ENCODE data around the gene MT1F.
"Not testable (repeated sequence)": the region's sequence is repeated elsewhere in the genome, so short reads cannot be mapped to it uniquely, and the experiment has no call there.

The MT1F gene

DNA sequence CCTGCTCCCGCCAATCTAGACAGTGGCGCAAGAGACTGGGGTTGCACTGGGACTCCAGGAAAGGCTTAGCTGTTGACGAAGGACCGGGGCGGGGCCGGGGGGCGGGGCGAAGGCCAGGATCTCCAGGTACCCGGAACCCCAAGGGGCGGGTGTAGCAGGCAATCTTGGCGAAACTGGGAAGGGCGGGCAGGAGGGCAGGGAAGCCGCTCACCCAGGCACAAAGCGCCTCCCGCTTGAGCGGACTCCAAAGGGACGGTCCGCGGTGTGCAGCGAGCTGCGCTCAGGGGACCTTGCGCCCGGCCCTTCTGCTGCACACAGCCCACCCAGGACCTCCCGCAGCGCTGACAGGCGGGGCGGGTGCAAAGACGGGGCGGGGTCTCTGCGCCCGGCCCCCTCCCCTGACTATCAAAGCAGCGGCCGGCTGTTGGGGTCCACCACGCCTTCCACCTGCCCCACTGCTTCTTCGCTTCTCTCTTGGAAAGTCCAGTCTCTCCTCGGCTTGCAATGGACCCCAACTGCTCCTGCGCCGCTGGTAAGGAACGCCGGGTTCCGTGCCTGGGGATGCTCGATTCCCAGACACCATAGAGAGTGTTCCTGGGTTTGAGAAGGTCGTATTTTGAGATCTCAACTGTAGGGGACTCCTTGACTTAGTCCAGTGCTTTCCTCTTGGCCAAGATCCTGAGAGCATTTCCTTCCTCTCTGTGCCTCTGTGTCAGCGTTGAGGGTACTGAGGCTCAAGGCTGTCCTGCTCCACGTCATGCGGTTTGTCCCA, at the start of gene MT1F:
TSS of gene MT1F (plus strand) at position 405 of the 772 bp plus-strand sequence. CDS start at position 505, 100 bp downstream.
- DNase-seq, result no peak

- DNase-seq, result peak; percentile 33 to 89
Observed at GRCh38 chr16:56608043-56608875, 49.5 kb upstream of the MT1F start, which contains the start of gene MT2A. TSS of gene MT2A (plus strand) at chr16:56608584. CDS start at chr16:56608656, 72 bp downstream.

DNA sequence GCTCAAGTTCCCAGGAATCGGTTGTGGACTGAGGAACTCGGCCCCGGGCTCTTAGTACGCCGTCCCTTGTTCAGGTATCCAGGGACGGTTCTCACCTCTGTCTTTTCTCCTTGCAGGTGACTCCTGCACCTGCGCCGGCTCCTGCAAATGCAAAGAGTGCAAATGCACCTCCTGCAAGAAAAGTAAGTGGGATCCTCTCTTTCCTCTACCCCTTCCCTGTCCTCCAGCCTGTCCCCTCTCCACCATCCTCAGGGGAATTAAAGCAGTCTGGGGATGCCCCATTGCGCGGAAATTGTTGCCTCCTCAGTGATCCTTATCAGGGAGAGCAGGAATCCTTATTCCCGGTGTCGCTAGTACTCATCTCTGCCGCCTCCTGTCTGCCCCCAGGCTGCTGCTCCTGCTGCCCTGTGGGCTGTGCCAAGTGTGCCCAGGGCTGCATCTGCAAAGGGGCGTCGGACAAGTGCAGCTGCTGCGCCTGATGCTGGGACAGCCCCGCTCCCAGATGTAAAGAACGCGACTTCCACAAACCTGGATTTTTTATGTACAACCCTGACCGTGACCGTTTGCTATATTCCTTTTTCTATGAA, 48.8 kb upstream of the MT1F start:
- DNase-seq, result no peak

DNA sequence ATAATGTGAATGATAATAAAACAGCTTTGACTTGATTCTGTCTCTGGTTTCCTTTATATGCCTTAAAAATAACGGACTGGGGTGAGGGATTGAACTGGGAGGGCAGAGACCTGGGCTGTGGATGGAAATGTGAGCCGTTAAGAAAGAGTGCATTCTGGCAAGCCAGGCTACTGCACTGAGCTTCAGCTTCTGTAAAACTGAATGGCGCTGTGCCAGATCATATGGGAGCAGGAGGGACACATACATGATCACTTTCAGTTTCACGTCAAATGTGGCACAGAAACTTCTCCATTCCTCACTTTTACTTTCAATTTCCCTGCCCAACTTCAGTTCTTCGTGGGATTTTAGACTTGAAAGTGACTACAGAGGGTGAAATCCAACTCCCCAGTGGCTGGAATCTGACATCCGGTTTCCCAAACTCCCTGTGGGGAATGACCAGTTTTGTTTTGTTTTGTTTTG, 48.3 kb upstream of the MT1F start:
- DNase-seq, result peak in 1 of 2 experiments; percentile 28

- no peak for DNase-seq
Observed at GRCh38 chr16:56610017-56610608, 47.6 kb upstream of the MT1F start.

- DNase-seq, result no peak
Observed at GRCh38 chr16:56610609-56611111, 47.1 kb upstream of the MT1F start.

DNA sequence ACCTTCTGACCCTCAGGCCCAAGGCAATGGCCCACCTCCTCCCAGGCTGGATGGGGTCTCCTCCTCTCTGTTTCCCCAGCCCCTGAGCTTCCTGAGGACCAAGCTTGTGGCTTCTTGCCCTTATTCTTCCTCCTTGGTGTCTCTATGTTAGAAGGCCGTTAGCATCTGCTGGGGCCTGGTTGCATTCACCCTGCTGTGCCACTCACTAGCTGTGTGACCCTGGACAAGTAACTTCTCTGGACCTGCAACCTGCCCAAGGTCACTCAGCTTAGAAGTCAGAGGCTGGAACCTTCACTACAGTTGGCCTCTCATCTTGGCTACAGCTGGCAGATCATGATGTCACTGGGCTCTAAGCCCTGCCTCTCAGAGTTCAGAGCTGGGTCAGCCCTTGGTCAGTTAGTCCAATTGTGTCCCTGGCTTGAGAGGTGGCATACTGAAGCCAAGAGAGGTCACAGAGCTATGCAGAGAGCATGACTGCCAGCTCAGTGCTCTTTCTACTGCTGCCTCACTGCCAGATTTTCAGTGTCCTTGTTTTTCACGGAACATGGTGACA, 46.4 kb upstream of the MT1F start:
- no peak for DNase-seq

- no peak for DNase-seq
Observed at GRCh38 chr16:56613706-56614105, 44.1 kb upstream of the MT1F start.

GRCh38 chr16:56614549-56614991, 43.2 kb upstream of the MT1F start:
- DNase-seq, result no peak

DNA sequence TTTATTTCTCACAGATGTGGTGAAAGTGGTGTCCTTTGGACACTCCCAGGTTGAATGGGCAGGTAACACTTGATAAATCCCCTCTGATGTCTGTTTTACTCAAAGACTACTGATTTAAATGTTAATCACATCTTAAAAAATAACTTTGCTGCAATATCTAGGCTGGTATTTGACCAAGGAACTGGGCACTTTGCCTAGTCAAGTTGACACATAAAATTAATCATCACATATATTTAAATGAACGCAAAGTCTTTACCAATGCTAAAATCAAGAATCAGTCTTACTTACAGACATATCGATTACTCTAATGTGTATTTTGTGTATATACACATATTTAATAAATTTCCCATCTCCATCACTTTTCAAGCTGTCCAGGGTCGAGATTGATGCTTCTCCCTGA, 42.4 kb upstream of the MT1F start:
- DNase-seq, result no peak

- no peak for DNase-seq
Observed at GRCh38 chr16:56616608-56617211, 41.0 kb upstream of the MT1F start.

GRCh38 chr16:56617212-56618085, 40.3 kb upstream of the MT1F start:
- no peak for DNase-seq

- DNase-seq, result no peak
Observed at GRCh38 chr16:56618138-56618537, 39.6 kb upstream of the MT1F start.

GRCh38 chr16:56620339-56620897, 37.3 kb upstream of the MT1F start:
- no peak for DNase-seq

DNA sequence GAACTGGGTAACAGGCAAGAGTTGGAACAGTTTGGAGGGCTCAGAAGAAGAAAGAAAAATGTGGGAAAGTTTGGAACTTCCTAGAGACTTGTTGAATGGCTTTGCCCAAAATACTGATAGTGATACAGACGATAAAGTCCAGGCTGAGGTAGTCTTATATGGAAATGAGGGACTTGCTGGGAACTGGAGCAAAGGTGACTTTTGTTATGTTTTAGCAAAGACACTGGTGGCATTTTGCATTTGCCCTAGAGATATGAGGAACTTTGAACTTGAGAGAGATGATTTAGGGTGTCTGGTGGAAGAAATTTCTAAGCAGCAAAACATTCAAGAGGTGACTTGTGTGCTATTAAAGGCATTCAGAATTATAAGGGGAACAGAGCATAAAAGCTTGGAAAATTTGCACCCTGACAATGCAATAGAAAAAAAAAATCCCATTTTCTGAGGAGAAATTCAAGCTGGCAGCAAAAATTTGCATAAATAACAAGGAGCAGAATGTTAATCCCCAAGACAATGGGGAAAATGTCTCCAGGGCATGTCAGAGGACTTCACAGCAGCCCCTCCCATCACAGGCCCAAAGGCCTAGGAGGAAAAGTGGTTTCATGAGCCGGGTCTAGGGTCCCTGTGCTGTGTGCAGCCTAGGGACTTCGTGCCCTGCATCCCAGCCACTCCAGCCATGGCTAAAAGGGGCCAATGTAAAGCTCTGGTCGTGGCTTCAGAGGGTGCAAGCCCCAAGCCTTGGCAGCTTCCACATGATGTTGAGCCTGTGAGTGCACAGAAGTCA, 35.9 kb upstream of the MT1F start:
- DNase-seq, result not testable (repeated sequence)

DNA sequence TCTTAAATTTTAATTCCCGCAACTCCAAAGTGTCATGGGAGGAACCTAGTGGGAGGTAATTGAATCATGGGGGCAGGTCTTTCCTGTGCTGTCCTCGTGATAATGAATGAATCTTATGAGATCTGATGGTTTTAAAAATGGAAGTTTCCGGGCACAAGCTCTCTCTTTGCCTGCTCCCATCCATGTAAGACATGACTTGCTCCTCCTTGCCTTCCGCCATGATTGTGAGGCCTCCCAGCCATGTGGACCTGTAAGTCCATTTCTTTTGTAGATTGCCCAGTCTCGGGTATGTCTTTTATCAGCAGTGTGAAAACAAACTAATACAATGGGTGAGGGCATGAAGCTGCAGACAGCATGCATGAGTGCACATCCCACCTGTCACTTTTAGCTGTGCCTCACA, 34.6 kb upstream of the MT1F start:
- not testable (repeated sequence) for DNase-seq

- no peak for DNase-seq
Observed at GRCh38 chr16:56623637-56624036, 34.1 kb upstream of the MT1F start.

DNA sequence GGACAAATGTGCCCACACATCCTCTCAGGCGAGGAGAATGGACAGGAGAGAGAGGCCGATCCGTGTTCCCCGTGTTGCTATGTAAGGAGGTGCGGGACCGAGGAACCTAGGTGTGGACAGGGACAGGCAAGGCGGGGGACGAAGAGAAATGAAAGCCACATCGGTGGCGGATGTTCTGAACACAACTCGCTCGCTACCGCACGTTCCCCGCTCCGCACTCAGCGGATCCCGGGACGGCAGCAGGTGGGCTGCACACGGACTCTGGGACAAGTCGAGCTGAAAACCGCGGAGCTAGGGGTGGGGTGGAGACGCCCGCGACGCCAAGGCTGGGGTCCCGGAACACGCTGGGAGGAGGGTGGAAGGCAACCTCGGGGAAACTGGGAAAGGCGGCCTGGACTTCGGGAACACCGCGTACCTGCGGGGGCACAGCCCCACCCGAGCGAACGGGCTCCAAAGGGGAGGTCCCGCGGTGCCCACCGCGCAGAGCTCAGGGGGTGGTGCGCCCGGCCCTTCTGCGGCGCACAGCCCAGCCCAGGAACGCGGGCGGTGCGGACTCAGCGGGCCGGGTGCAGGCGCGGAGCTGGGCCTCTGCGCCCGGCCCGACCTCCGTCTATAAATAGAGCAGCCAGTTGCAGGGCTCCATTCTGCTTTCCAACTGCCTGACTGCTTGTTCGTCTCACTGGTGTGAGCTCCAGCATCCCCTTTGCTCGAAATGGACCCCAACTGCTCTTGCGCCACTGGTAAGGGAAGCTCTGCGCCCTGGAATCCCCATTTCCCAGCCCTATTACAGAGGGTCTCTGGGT, 32.4 kb upstream of the MT1F start, which contains the start of gene MT1E:
TSS of gene MT1E (plus strand) at position 642 of the 803 bp plus-strand sequence. CDS start at position 713, 71 bp downstream.
- DNase-seq, result no peak

Data from NCI-H446 (cell line).